HG03045 (cell line): ENCODE data around the gene H3-3A.
"Not testable (repeated sequence)": the region's sequence is repeated elsewhere in the genome, so short reads cannot be mapped to it uniquely, and the experiment has no call there.

Experiments
- ATAC-seq: cut with Tn5 transposase; IDR thresholded peaks from one replicate; pipeline ENCODE4 v1.9.1; 2021; ENCODE audit warnings: mild to moderate bottlenecking, moderate library complexity; ENCODE audit not compliant: unreplicated experiment

H3-3A gene

DNA sequence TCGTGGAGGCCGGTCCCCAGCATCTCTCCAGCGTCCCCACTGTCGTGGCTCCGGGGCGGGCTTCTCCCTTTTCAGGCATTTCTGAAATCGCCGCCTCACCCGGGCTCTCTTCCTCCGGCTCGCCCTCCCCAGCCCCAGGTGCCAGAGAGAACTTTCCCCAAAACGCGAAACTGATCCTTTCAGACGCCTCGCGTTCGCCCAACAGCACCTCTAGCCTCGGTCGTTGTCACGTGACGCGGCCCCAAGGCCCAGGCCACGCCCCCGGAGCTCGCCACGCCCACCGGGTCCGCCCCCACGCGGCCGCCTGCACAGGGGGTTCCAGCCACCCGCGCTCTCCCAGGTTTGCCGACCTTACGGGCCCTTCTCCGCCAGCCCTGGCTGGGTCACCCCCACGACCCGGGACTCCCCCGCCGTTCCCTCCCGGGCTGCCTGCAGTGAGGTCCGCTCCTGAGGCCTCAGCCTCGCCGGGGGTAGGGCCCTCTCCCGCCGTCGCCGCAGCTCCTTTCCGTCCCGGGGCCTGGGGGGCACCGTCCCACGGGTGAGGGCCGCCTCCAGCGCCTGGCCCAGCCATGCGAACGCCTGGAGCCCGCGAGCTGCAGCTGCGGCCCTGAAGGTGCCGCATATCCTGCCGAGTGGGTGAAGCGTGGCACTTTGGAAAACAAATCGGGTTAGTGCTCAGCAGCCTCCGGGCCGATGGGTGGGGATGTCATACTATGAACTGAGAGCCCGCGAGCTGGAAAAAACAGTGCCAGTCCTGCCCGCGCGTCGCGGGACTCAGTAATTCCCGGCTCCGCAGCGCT, 21.0 kb downstream of the H3-3A start:
- peak; percentile 87 for ATAC-seq

DNA sequence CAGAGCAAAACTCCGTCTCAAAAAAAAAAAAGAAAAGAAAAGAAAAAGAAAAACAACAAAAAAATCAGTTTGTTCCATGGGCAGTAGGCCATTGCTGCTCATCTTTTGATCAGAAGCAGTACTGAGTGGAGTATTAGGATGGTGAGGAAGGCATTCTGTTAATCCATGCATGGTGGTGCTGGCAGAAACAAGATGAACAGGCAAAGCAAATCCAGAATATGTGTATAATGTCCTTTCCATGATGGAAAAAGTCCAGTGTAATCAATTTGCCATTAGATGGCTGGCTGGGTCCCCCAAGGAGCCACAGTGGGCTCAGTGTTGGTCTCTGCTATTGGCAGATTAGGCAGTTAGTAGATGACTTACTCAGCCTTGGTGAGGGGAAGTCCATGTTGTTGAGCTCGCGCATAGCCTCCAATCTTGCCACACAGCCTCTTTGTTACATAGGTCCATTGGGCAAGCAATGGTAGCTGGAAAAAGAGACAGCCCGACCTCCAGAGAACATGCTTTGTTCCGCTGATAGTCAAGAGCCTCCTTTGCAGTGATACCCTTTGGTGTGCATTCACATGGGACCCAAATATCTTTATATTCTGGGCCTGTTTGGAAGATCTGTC, 23.3 kb downstream of the H3-3A start:
- ATAC-seq, result no peak

DNA sequence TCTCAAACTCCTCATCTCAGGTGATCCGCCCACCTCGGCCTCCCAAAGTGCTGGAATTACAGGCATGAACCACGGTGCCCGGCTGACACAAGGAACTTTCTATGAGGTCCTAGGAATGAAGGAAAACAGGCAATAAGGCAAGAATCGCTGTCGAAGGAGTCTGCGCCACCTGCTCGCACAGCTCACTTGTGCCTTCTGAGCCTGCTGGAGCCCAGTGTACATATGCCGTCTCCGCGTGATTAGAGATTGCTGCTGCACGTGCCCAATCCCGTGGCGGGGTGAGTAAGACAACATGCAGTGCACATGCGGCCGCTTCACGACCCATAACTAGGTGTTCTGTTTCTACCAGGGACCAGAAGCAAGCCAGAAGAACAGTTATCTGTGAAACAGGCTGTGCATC, 24.3 kb downstream of the H3-3A start:
- no peak for ATAC-seq

DNA sequence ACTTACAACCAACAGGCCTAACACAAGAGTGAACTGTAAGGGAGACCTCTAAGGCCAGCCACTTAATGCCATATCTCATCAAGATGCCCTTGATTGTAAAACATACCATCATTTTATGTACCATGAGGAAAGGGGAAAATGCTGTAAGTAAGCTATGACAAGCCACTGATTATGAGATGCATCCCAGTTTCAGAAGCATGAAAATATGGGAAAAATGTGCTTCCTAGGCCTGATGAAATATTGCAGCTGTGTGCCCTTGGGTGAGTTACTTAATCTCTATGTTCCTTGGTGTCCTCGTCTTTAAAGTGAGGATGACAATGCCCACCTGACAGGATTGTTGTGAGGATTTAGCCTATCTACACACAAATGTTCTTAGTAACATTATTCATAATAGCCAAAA, 28.9 kb downstream of the H3-3A start:
- no peak for ATAC-seq

DNA sequence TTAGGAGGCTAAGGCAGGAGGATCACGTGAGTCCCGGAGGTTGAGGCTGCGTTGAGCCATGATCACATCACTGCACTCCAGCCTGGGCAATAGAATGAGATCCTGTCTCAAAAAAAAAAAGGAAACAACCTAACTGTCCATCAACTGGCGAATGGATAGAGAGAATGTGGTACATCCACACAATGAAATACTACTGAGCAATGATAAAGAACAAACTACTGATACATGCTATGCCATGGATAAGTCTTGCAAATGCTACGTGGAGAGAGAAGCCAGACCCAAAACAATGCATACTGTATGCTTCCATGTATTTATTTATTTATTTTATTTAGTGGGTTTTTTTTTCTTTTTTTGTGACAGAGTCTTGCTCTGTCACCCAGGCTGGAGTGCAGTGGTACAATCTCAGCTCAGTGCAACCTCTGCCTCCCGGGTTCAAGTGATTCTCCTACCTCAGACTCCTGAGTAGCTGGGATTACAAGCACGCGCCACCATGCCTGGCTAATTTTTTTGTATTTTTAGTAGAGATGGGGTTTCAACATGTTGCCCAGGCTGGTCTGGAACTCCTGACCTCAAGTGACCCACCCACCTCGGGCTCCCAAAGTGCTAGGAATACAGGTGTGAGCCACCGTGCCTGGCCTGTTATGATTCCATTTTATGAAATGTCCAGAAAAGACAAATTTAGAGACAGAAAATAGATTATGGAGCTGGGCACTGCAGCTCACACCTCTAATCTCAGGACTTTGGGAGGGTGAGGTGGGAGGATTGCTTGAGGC, 29.7 kb downstream of the H3-3A start:
- ATAC-seq, result not testable (repeated sequence)

DNA sequence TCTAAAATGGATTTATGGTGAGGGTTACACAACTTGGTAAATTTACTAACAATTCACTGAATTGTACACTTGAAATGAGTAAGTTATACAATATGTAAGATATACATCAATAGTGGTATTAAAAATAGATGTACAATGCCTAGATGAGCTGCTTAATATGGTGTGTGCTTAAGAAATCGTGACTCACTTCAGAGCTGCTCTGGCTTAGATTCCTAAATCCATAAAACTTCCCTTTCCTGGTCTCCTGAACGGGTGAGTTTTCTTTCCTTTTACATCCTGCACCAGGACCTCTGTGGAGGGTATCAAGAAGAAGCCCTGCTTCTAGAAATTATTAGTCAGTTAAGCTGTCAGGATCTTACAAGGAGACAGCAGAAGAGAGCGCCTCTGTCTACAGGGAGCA, 30.4 kb downstream of the H3-3A start:
- no peak for ATAC-seq

DNA sequence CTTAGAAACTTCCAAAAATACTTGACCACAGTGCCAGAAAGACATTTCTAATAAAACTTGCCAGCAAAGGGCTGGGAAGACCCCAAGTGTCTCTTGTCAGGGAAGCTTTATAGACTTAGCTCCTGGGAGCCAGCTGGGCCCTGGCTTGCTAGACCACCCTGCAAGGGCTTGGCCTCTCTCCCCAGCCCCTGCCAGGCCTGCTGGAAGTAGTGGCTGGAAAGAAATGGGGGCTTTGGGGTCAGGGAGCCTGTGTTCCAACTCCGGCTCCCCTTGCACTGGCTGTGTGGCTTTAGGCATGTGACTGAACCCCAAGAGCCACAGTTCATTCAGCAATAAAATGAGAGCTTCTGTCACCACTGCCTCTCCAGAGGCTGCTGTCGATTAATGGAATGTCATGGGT, 31.1 kb downstream of the H3-3A start:
- no peak for ATAC-seq

DNA sequence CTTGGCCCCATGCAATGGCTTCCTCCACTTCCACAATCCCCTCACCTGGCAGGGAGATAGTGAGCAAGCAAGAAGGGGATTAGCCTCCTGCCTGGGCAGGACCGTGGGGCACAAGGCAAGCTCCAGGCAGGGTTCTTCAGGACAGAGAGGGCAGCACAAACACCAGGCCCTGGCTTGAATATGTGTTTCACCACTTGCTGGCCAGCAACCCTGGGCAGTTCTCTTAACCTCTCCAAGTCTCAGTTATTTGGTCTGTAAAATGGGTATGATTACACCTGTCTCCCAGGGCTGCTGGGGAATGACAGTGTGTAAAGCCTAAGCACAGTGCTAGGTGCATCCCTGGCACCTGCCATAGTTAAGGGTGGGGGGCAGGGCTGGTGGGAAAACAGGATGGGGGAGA, 31.9 kb downstream of the H3-3A start:
- no peak for ATAC-seq

DNA sequence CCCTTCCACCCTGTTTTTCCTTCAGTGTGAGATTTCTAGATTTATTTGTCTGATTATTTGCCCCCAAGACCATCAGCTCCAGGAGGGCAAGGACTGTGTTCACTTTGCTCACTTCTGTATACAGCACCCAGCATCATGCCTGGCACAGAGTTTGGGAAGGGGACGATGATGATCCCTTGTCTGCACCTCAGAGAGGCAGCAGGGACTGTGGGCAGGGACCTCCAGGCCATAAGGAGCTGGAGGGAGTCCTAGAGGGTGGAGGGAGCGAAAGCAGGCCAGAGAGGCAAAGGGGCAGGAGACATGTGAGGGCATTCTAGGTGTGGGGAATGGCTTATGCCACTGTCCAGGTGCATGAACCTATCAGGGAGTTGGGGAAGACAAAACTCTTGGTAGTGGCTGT, 32.8 kb downstream of the H3-3A start:
- no peak for ATAC-seq

DNA sequence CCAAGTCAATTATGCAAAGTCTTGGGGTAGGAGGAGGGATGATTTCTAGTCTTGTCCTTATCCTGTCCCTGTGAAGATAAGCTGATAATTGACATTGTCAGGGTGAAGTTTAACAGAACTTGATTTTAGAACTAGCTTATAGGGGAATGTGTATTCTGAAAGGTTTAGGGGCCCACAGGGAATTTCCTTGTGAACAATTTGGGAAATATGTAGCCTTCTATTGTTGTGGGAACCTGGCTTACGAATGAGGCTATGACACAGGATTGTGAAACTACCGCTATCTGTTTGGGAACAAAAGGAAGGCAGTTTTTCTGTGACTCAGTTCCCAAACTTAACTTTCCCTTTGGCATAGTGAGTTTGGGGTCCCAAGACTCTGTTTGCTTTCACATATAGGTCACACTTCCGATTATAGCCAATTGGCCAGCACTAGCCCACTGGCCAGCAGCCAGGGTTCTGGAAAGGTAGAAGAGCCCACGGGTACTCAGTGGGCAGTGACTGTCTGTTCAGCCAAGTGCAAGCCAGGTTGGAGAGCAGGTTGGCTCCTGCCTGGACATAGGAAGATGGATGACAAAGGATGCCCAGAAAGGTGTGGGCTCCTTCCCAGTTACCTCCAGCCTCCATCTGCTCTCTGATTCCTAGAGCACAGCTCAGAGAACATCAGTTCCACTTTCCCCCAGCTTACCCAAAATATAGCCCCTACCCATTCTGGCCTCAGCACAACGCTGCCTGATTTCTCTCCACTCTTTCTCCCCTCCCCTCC, 35.5 kb downstream of the H3-3A start:
- no peak for ATAC-seq

DNA sequence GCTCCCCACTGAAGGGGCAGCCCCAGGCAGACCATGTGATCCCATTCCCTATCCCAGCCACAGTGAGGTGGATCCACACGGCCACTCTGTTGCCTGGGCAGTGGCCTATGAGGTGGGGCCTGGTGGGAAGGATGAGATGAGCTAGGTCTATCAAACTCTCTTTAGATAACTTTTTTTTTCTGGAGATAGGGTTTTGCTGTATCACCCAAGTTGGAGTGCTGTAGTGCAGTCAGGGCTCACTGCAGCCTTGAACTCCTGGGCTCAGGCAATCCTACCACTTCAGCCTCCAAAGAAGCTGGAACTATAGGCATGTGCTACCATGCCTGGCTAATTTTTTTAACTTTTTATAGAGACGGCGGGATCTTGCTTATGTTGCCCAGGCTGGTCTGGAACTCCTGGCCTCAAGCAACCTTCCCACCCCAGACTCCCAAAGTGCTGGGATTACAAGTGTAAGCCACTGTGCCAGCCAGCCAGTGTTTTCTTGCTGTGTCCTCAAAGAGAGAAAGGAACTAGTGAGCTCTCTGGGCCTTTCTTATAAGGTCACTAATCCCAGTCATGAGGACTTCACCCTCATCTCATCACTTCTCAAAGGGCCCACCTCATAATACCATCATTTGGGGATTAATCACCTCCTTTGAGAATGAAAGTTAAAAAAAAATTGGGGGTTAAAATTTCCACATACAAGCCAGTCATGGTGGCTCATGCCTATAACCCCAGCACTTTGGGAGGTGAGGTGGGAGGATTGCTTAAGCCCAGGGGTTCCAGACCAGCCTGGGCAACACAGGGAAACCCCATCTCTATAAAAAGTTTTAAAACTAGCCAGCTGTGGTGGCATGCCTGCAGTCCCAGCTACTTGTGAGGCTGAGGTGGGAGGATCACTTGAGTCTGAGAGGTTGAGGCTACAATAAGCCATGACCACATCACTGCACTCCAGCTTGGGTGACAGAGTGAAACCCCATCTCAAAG, 36.6 kb downstream of the H3-3A start:
- no peak for ATAC-seq

DNA sequence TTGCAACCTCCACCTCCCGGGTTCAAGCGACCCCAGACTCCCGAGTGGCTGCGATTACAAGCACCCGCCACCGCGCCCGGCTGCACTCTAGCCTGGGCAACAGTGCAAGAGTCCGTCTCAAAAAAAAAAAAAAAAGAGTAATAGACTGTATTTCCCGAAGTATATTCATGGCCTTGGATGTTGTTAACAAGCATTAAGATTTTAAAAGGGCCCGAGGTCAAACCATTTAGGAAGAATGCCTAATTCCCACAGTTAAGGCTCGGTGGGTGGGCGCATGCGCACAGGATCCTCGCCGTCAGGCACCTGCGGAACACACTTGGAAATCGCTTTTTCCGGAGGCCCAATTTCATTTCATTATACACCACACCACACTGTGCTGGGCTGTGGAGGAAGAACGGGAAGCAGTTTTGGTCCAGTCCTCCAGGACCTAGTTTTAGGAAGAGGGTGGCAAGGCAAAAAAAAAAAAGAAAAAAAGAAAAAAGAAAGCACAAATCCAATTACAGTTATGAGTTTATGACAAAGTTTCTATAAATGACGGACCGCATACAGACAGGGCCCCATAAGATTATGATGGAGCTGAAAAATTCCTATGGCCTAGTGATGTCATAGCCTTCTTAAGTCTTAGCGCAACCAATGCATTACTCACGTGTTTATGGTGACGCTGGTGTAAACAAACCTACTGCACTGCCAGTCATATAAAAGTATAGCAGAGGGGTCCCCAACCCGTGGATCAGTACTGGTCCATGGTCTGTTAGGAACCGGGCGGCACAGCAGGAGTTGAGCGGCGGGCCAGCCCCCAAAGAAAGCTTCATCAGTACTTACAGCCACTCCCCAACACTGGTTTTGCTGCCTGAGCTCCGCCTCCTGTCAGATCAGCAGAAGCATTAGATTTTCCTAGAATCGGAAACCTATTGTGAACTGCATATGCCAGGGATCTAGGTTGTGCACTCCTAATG, 38.2 kb downstream of the H3-3A start:
- no peak for ATAC-seq

DNA sequence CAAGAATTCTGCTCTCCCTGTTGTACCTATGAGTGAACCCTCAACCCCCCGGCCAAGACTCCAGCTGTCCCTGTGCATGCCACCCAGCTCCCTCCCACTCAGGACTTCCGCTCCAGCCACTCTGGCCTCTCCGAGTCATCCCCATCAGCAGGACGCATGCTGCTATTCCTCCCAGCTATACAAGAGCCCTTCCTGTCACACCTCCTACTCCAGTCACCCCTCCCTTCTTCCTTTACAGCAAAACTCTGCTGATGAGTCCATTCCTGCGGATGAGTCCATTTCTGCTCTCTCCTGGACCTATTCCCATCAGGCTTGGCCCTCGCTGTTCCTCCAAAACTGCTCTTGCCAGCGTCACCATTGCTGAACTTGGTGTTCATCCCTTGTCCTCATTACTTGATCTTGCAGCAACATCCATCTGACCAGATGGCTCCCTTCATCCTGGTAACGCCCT, 42.2 kb downstream of the H3-3A start:
- no peak for ATAC-seq

DNA sequence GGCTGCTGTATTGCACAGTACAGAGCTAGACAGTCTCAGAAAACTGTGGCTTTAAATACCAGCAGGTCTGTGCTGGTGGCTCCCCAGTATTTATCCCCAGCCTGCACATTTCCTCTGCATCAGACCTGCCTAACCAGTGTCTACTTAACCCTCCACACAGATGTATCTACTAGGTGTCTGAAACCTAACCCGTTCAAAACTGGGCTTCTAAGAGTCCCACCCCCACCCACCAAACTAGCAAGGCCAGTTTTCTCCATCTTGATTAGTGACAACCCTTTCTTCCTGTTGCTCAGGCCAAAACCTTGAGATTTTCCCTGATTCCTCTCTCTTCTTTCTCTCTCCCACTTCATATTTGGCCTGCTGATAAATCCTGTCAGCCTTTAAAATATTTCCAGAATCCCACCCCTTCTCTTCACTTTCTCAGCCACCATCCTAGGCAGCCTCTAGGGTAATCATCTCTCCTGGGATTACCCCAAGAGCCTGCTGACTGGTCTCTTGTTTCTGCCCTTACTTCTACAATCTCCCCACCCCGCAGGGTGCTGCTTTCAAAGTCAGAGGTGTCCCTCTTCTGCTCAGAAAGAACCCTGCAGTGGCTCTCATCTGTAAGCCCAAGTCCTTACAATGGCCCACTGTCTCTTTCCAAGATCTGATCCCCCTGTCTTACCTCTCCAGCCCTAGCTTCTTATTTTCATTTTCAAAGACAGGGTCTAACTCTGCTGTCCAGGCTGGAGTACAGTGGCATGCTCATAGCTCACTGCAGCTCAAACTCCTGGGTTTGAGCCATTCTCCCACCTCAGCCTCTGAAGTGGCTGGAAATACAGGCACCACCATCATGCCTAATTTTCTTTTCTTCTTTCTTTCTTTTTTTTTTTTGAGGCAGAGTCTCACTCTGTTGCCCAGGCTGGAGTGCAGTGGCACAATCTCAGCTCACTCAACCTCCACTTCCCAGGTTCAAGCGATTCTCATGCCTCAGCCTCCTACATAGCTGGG, 45.2 kb downstream of the H3-3A start:
- no peak for ATAC-seq

DNA sequence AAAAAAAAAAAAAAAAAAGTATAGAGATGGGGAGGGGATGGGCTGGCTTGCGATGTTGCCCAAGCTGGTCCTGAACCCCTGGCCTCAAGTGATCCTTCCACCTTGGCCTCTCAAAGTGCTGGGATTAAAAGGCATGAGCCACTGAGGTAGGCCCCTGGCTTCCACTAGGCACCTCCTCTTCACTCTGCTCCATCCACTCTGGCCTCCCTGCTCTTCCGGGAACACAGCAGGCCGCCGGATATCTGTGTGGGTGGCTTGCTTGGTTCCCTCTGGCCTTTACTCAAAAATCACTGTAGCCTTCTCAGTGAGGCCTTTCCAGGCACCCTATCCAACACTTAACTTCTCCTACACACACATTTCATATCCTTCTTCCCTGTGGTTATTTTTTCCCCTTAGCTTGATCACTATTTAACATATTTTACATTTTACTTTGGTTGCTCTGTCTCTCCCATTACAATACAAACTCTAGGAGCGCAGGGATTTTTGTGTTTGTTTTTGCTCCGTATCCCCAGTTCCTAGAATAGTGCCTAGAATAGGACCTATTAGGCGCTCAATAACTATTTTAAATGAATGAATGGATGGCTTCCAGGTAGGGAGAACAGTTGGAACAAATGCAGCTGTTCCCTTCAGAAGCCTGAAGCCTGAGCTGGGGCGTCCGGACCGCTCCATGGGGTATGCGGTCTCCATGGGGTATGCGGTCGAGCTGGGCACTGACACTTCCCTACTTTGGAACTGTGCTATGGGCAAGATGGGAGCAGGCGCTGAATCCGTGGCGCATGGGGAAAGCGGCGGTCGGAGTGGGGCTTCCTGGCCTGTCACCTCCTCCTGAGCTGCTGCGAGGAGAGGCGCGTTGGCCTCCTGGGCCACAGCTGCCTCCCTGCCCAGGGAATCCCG, 46.7 kb downstream of the H3-3A start:
- ATAC-seq, result no peak

DNA sequence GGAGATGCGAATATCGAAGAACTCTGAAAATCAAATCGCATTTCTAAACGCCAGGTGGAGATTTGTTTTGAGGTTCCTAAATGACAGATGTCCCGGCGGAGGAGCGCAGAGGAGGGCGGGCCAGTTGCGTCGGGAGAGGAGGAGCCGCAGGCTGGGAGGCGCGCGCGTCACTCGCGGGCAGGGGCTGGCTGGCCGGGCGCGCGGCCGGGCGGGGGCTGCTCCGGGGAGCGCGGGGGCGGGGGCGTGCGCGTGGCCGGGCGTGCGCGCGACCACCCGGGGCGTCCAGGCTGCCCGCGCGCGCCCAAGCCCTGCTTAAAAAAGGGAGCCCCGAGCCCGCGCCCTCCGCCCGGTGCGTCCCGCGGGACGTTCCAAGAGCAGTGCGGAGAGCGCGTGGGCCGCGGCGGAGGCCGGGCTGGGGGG, 47.3 kb downstream of the H3-3A start:
- peak; percentile 75 for ATAC-seq
